ENCODE results near the gene RIMBP2. TPM values are rescaled to one million over a fixed set of nuclear protein-coding genes. Genes with fewer than 3 reads are reported as not detected.

RIMBP2 gene
- total and polyA plus RNA-seq, 8 donors = 0.42 to 19.0 (median 16.1) TPM

GRCh38 chr12:130582286-130582685, 133.8 kb downstream of the RIMBP2 start:
- Histone ChIP-seq H3K27me3 (no peaks in the 10 kb centered on the region), H3K36me3 (no peaks in the 10 kb centered on the region), H3K4me3 (no peak overlapping the region), H3K27ac (no peak overlapping the region), H3K4me1 (no peaks in the 10 kb centered on the region), H3K9me3 (peaks cover 0 to 8% of the 10 kb centered on the region in 2 donors)
- no peak for TF ChIP-seq CTCF (IDR thresholded peaks at IDR 0.05)
- no peak for ATAC-seq
- DNase-seq = no peak
- intact Hi-C loops (cut with DNase I) = no loop called here

- no peak for TF ChIP-seq CTCF (IDR thresholded peaks at IDR 0.05)
- DNase-seq (no peak), ATAC-seq (no peak)
- Histone ChIP-seq H3K4me1 (no peaks in the 10 kb centered on the region), H3K36me3 (no peaks in the 10 kb centered on the region), H3K4me3 (no peak overlapping the region), H3K9me3 (peaks cover 0 to 8% of the 10 kb centered on the region in 2 donors), H3K27ac (no peak overlapping the region), H3K27me3 (no peaks in the 10 kb centered on the region)
- intact Hi-C loops (cut with DNase I) = no loop called here
Measured at GRCh38 chr12:130581782-130582181, 134.3 kb downstream of the RIMBP2 start.

- intact Hi-C loops (cut with DNase I) = no loop called here
- Histone ChIP-seq H3K9me3 (no peaks in the 10 kb centered on the region), H3K27ac (no peak overlapping the region), H3K27me3 (no peaks in the 10 kb centered on the region), H3K4me1 (no peaks in the 10 kb centered on the region), H3K36me3 (no peaks in the 10 kb centered on the region), H3K4me3 (no peak overlapping the region)
- no peak for ATAC-seq
- no peak for TF ChIP-seq CTCF (IDR thresholded peaks at IDR 0.05)
- no peak for DNase-seq
Measured at GRCh38 chr12:130579231-130579630, 136.9 kb downstream of the RIMBP2 start.

- TF ChIP-seq CTCF (IDR thresholded peaks at IDR 0.05) = no peak
- no peaks in the 10 kb centered on the region for H3K36me3 ChIP-seq
- H3K27me3 ChIP-seq = no peaks in the 10 kb centered on the region
- intact Hi-C loops (cut with DNase I) = no loop called here
- H3K9me3 ChIP-seq = no peaks in the 10 kb centered on the region
- DNase-seq = no peak
- no peak overlapping the region for H3K27ac ChIP-seq
- H3K4me3 ChIP-seq = no peak overlapping the region
- H3K4me1 ChIP-seq = no peaks in the 10 kb centered on the region
- ATAC-seq = no peak
Measured at GRCh38 chr12:130577351-130577750, 138.7 kb downstream of the RIMBP2 start.

GRCh38 chr12:130576371-130576816, 139.7 kb downstream of the RIMBP2 start:
- DNase-seq = no peak
- Histone ChIP-seq H3K4me3 (no peak overlapping the region), H3K4me1 (no peaks in the 10 kb centered on the region), H3K9me3 (no peaks in the 10 kb centered on the region), H3K36me3 (no peaks in the 10 kb centered on the region), H3K27ac (no peak overlapping the region), H3K27me3 (no peaks in the 10 kb centered on the region)
- no peak for TF ChIP-seq CTCF (IDR thresholded peaks at IDR 0.05)
- ATAC-seq = no peak
- intact Hi-C loops (cut with DNase I) = no loop called here
